Lower leg skin (tissue), 4 donors: ENCODE results near the gene MTIF2. TPM values are rescaled to one million over a fixed set of nuclear protein-coding genes. Genes with fewer than 3 reads are reported as not detected.
A peak's percentile ranks its signal among the peaks of the same experiment; 100 is the strongest.

Experiments used
- DNase-seq, 2 donors: peaks; one replicate each; pipeline ENCODE4 v3.0.0-alpha.2; 2019; ENCODE audit warnings: low spot score in 2 of 2
- H3K4me3 ChIP-seq: fragments of 200-600 bp; sonication (generic); 2 replicates; pipeline ENCODE4 v1.5.1; 2017; ENCODE audit warnings: mild to moderate bottlenecking, low read depth; ENCODE audit not compliant: poor library complexity, severe bottlenecking
- POLR2A ChIP-seq, 2 donors: fragments of 450-650 bp; IDR thresholded peaks; one replicate each; pipeline ENCODE4 v1.6.1; 2016 to 2017; ENCODE audit warnings: antibody characterized with exemption in 2 of 2, mild to moderate bottlenecking in 1 of 2, moderate library complexity in 1 of 2
- WGBS, 2 donors: methylation state at CpG; one replicate each; pipeline ENCODE4 v1.1.5; 2018; 5-methylcytosine and 5-hydroxymethylcytosine counted together
- intact Hi-C: fragments of 100-400 bp; cut with DNase I; formaldehyde crosslinking; loops from one replicate; pipeline ENCODE4 v1.15.0; 2023; ENCODE audit warnings: low total_unique reads
- total RNA-seq, 4 donors: library from RNA; depleted of rRNA; stranded (reverse); fragments of >200 nt; gene quantifications; one replicate each; pipeline ENCODE4 v1.1.0, GENCODE V29; 2016
- TF ChIP-seq, protein P1 (sequence below), 3 donors: fragments of 450-650 bp; IDR thresholded peaks; one replicate each; pipeline ENCODE4 v1.5.1; 2016; ENCODE audit warnings: antibody characterized with exemption in 3 of 3, mild to moderate bottlenecking in 3 of 3, moderate library complexity in 2 of 3

The MTIF2 gene, protein sequence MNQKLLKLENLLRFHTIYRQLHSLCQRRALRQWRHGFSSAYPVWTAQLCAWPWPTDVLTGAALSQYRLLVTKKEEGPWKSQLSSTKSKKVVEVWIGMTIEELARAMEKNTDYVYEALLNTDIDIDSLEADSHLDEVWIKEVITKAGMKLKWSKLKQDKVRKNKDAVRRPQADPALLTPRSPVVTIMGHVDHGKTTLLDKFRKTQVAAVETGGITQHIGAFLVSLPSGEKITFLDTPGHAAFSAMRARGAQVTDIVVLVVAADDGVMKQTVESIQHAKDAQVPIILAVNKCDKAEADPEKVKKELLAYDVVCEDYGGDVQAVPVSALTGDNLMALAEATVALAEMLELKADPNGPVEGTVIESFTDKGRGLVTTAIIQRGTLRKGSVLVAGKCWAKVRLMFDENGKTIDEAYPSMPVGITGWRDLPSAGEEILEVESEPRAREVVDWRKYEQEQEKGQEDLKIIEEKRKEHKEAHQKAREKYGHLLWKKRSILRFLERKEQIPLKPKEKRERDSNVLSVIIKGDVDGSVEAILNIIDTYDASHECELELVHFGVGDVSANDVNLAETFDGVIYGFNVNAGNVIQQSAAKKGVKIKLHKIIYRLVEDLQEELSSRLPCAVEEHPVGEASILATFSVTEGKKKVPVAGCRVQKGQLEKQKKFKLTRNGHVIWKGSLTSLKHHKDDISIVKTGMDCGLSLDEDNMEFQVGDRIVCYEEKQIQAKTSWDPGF
- total RNA-seq = 10 to 100 TPM; 13.0 to 22.1 (median 16.3) TPM

DNA sequence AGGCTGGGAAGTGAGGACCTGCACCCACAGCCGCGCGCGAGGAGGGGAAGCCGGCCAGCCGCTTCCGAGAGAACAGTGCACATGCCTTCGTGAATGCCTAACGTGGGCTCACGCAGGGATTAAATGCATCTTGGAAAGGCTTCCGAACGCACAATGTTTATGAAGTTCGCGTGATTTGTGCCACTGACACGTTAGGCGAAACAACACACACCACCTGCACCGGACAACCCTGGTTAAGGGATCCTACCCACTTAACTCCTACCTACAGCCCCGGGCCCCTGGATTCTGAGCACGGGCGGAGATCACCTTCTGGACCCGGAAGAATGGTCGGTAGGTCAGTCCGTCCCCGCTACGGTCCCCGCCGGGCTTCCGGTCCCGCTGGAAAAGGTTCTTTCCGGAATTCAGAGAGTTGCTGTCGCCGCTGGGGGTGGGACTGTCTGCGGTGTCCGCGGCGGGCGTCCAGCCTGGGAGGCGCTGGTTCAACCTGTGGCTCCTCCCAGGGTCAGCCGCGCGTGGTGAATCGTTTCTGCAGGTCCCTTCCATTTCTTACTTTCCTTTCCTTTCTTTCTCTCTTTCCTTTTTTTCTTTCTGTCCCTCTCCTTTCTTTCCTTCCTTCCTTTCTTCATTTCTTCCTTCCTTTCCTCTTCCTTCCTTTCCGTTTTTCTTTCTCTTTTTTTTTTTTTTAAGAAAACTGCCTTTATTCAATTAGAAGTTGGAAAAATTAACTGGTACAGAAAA lies at the start of gene MTIF2:
Gene MTIF2 (minus strand): TSS at position 325 of the 738 bp plus-strand sequence. CDS start 5,373 bp downstream, outside the sequence.
- DNase-seq = peak; percentile 93 to 99
- WGBS, 2 donors = 0 to 1% methylated on average over 32 to 33 of the region's 43 CpGs
- TF ChIP-seq POLR2A (IDR thresholded peaks at IDR 0.05) = no peak
- TF ChIP-seq, protein P1, sequence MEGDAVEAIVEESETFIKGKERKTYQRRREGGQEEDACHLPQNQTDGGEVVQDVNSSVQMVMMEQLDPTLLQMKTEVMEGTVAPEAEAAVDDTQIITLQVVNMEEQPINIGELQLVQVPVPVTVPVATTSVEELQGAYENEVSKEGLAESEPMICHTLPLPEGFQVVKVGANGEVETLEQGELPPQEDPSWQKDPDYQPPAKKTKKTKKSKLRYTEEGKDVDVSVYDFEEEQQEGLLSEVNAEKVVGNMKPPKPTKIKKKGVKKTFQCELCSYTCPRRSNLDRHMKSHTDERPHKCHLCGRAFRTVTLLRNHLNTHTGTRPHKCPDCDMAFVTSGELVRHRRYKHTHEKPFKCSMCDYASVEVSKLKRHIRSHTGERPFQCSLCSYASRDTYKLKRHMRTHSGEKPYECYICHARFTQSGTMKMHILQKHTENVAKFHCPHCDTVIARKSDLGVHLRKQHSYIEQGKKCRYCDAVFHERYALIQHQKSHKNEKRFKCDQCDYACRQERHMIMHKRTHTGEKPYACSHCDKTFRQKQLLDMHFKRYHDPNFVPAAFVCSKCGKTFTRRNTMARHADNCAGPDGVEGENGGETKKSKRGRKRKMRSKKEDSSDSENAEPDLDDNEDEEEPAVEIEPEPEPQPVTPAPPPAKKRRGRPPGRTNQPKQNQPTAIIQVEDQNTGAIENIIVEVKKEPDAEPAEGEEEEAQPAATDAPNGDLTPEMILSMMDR (IDR thresholded peaks at IDR 0.05) = peak in 1 of 3 donors; percentile 88

DNA sequence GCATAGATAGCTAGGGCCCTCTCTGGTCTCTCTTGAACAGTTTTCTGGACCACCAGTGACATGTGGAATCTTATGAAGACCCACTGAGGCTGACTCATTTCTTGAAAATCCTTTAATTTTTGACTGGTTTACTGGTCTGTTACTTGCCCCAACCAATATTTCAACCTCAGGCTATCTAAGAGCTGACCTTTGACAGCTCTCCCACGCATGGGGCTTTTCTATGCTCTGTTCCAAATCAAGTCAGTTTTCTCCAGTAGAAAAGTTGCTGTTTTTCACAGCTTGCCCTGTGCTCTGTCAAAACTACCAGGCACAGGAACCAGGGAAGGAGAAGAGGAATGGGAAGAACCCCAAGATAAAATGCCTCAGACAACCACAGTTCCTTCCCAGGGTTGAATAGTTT lies 46.0 kb upstream of the MTIF2 start:
- WGBS, 2 donors = 71 to 88% methylated on average over 1 of the region's 1 CpG
- intact Hi-C loops = no loop called here
- TF ChIP-seq, protein P1 (IDR thresholded peaks at IDR 0.05) = no peak
- no peak for TF ChIP-seq POLR2A (IDR thresholded peaks at IDR 0.05)
- no peak overlapping the region for H3K4me3 ChIP-seq
- DNase-seq = no peak

More for the DNA sequence above, at the start of gene MTIF2:
- peak within 1 kb of the TSS; percentile 83 for H3K4me3 ChIP-seq
- intact Hi-C loops = no loop called here

DNA sequence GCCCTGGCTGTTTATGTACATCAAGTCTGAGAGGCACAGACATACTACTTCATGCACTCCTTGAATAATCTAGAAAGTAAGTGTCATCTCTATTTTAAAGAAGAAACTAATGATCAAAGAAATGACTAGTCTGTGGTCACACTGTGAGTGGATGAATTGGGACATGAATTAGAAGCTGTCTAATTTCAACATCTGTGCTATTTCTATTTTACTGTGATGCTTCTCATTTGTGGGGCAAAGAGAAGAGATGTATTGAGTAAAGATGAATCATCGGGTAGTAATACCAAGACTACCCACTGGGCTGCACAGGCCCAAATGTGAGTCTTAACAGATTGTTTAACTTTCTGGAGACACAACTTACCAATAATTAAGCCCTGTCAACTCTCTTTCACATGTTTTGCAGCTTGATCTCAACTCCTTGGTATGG lies 42.4 kb upstream of the MTIF2 start:
- WGBS, 2 donors = 82 to 84% methylated on average over 1 of the region's 1 CpG
- no peak for DNase-seq
- intact Hi-C loops = no loop called here
- H3K4me3 ChIP-seq = no peak overlapping the region
- TF ChIP-seq POLR2A (IDR thresholded peaks at IDR 0.05) = no peak
- TF ChIP-seq, protein P1 (IDR thresholded peaks at IDR 0.05) = no peak

DNA sequence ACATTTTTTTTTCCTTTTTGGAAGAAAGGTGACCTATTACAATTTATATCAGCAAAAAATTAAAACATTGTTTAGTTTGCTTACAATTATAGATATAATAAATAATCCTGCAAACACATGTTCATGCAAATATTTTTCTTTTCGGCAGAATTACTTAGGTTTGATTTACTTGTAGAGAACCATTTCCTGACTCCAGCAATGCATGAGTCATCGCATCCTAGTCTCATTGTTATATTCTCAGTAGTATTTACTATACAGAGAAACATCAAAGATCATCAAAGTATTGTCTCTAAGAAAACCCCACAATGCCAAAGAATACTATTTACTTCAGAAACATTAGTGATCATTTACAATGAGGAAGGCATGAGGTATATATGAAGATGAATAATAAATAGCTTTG lies 40.4 kb upstream of the MTIF2 start:
- intact Hi-C loops = no loop called here
- WGBS, 2 donors = 70 to 81% methylated on average over 2 of the region's 2 CpGs
- no peak overlapping the region for H3K4me3 ChIP-seq
- DNase-seq = no peak
- no peak for TF ChIP-seq POLR2A (IDR thresholded peaks at IDR 0.05)
- TF ChIP-seq, protein P1 (IDR thresholded peaks at IDR 0.05) = no peak

DNA sequence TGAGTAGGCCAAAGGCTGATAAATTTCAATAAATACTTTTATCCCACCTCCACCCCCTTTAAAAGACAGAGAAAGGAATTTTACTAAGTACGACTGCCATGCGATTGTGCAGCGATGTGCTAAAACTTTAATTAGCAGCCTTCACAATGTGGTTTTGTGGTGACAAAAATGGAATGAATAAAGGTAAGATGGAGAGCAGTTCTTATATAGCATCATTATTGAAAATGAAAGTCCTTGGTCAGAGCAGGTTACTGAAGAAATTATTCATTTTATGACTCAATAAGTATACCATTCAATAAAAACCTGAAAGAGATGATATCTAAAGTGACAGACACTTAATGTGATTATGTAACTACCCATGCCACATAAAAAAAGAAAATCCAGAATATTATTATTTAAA lies 33.2 kb upstream of the MTIF2 start:
- H3K4me3 ChIP-seq = no peak overlapping the region
- intact Hi-C loops = no loop called here
- WGBS, 2 donors = 93 to 95% methylated on average over 3 of the region's 3 CpGs
- no peak for TF ChIP-seq POLR2A (IDR thresholded peaks at IDR 0.05)
- TF ChIP-seq, protein P1 (IDR thresholded peaks at IDR 0.05) = no peak
- no peak for DNase-seq
